ENCODE results near the gene SLC8A1. TPM values are rescaled to one million over a fixed set of nuclear protein-coding genes. Genes with fewer than 3 reads are reported as not detected.

SLC8A1 gene
- total and polyA plus RNA-seq, 10 of the 15 experiments (the other 5 are each of a cell fraction or from before 2014, with no cell fraction given) = under 0.01 to 1.2 (median 0.01) TPM; not detected in 3

- H2AFZ ChIP-seq (ENCODE audit: control insufficient read depth, low read depth, low read length) = no peak overlapping the region
- no peaks in the 10 kb centered on the region for H3K9me3 ChIP-seq (replicated peaks; ENCODE audit: control insufficient read depth, insufficient read depth, low read length)
- in situ Hi-C loops (cut with MboI) = no loop called here
- ChIA-PET SMC1A (ENCODE audit: uncharacterized antibody, unreplicated experiment) (interaction anchor here (0.7 to 1.0 kb wide), 2 partner anchors 9 to 33 kb away, joined by 3 to 4 read pairs; no protein-coding TSS in a partner anchor), CTCF (no interaction called here), RAD21 (ENCODE audit: unreplicated experiment) (no interaction called here), POLR2A (no interaction called here)
- TF ChIP-seq NKRF (conservative IDR thresholded peaks at IDR 0.05) (no peak), CBX5 (IDR thresholded peaks at IDR 0.05; ENCODE audit: low read depth) (no peak), GATAD2B (conservative IDR thresholded peaks at IDR 0.05; ENCODE audit: low read depth) (no peak), NFXL1 (IDR thresholded peaks at IDR 0.05; ENCODE audit: borderline replicate concordance) (no peak), BCL3 (IDR thresholded peaks at IDR 0.05; ENCODE audit: borderline replicate concordance, insufficient read depth, low read depth, low read length, poor library complexity, severe bottlenecking) (no peak), PAX5 (IDR thresholded peaks at IDR 0.05; ENCODE audit: borderline replicate concordance, low read depth, low read length) (no peak), GABPA (IDR thresholded peaks at IDR 0.05; ENCODE audit: low read depth) (no peak), DPF2 (IDR thresholded peaks at IDR 0.05) (no peak), MXI1 (IDR thresholded peaks at IDR 0.05; ENCODE audit: low read depth, low read length) (no peak), NR2C2 (IDR thresholded peaks at IDR 0.05; ENCODE audit: borderline replicate concordance, control insufficient read depth, insufficient read length, low read depth) (no peak), RBBP5 (conservative IDR thresholded peaks at IDR 0.05) (no peak), CBX3 (IDR thresholded peaks at IDR 0.05; ENCODE audit: borderline replicate concordance, low read depth) (no peak), NFYA (IDR thresholded peaks at IDR 0.05; ENCODE audit: borderline replicate concordance, low read depth, low read length) (no peak), ZNF592 (IDR thresholded peaks at IDR 0.05) (no peak)
- intact Hi-C loops (cut with micrococcal nuclease; ENCODE audit: unreplicated experiment) = no loop called here
- H3K4me1 ChIP-seq (ENCODE audit: control insufficient read depth, insufficient read depth, low read length) = no peaks in the 10 kb centered on the region
- FAIRE-seq (no peak), ATAC-seq (no peak), DNase-seq (ENCODE audit: low read depth, low spot score) (no peak)
- no peak overlapping the region for H3K4me2 ChIP-seq (ENCODE audit: control insufficient read depth, insufficient read depth)
- no peaks in the 10 kb centered on the region for H3K27me3 ChIP-seq (replicated peaks in 1 of 2; ENCODE audit: control insufficient read depth in 2 of 2, insufficient read depth in 2 of 2, low read length in 1 of 2)
- H3K79me2 ChIP-seq (ENCODE audit: control insufficient read depth, insufficient read depth, low read length) = no peaks in the 10 kb centered on the region
- H3K36me3 ChIP-seq (ENCODE audit: control insufficient read depth in 2 of 2, insufficient read depth in 2 of 2, low read length in 1 of 2) = no peaks in the 10 kb centered on the region
- 34% methylated on average over 8 of the region's 8 CpGs for WGBS (ENCODE audit: insufficient coverage, insufficient replicate concordance, low lambda C conversion rate, missing lambda C conversion rate)
- no peak overlapping the region for H3K27ac ChIP-seq (ENCODE audit: control insufficient read depth, insufficient read depth)
- H4K20me1 ChIP-seq (ENCODE audit: control insufficient read depth, insufficient read depth) = no peaks in the 10 kb centered on the region
- no peak overlapping the region for H3K9ac ChIP-seq (ENCODE audit: control insufficient read depth, insufficient read depth, low read length)
- no peak overlapping the region for H3K4me3 ChIP-seq
- no TSS peak for BruUV-seq (replicated peaks)
Measured at GRCh38 chr2:40406485-40407289, 45.2 kb downstream of the SLC8A1 start.

Measured in GM12878 (cell line).